Measurements from ENCODE around the gene EN2. TPM values are rescaled to one million over a fixed set of nuclear protein-coding genes. Genes with fewer than 3 reads are reported as not detected.

EN2 gene
- total RNA-seq: not detected
- long read RNA-seq, partial matches to known transcripts: 0 of 1 reads
- long read RNA-seq, other reads (novel, unspliced or antisense): 1 of 1 reads

GRCh38 chr7:155458111-155458877, at the start of gene EN2:
TSS of gene EN2 (plus strand) at chr7:155458129. CDS start at chr7:155458378, 249 bp downstream.
- intact Hi-C loops (cut with micrococcal nuclease): no loop called here

GRCh38 chr7:155408651-155409586, 49.0 kb upstream of the EN2 start:
- DNase-seq: no peak
- ATAC-seq: no peak
- intact Hi-C loops (cut with micrococcal nuclease): no loop called here

More at GRCh38 chr7:155458111-155458877, at the start of gene EN2:
- peak; percentile 45 for DNase-seq
- no peak for ATAC-seq

- intact Hi-C loops (cut with micrococcal nuclease): no loop called here
- ATAC-seq (no peak), DNase-seq (no peak)
Measured at GRCh38 chr7:155409980-155410379, 47.9 kb upstream of the EN2 start.

- intact Hi-C loops (cut with micrococcal nuclease): no loop called here
- no peak for DNase-seq
- no peak for ATAC-seq
Measured at GRCh38 chr7:155410431-155410830, 47.5 kb upstream of the EN2 start.

- intact Hi-C loops (cut with micrococcal nuclease): no loop called here
- DNase-seq (no peak), ATAC-seq (no peak)
Measured at GRCh38 chr7:155411718-155412415, 46.1 kb upstream of the EN2 start.

- ATAC-seq (peak; percentile 38), DNase-seq (peak; percentile 42)
- intact Hi-C loops (cut with micrococcal nuclease): no loop called here
Measured at GRCh38 chr7:155412416-155413253, 45.3 kb upstream of the EN2 start.

GRCh38 chr7:155414547-155415492, 43.1 kb upstream of the EN2 start:
- intact Hi-C loops (cut with micrococcal nuclease): no loop called here
- DNase-seq (no peak), ATAC-seq (no peak)

- intact Hi-C loops (cut with micrococcal nuclease): no loop called here
- DNase-seq: no peak
Measured at GRCh38 chr7:155416646-155417380, 41.1 kb upstream of the EN2 start.

GRCh38 chr7:155418304-155418703, 39.6 kb upstream of the EN2 start:
- intact Hi-C loops (cut with micrococcal nuclease): no loop called here
- no peak for DNase-seq
- no peak for ATAC-seq

More at GRCh38 chr7:155416646-155417380, 41.1 kb upstream of the EN2 start:
- no peak for ATAC-seq

- DNase-seq (no peak), ATAC-seq (no peak)
- intact Hi-C loops (cut with micrococcal nuclease): no loop called here
Measured at GRCh38 chr7:155418941-155419755, 38.8 kb upstream of the EN2 start.

GRCh38 chr7:155420116-155420515, 37.8 kb upstream of the EN2 start:
- ATAC-seq (no peak), DNase-seq (no peak)
- intact Hi-C loops (cut with micrococcal nuclease): no loop called here

GRCh38 chr7:155422151-155422550, 35.8 kb upstream of the EN2 start:
- DNase-seq (no peak), ATAC-seq (no peak)
- intact Hi-C loops (cut with micrococcal nuclease): no loop called here

- intact Hi-C loops (cut with micrococcal nuclease): no loop called here
- no peak for DNase-seq
- peak; percentile 44 for ATAC-seq
Measured at GRCh38 chr7:155422599-155423336, 35.2 kb upstream of the EN2 start.

- ATAC-seq (no peak), DNase-seq (no peak)
- intact Hi-C loops (cut with micrococcal nuclease): no loop called here
Measured at GRCh38 chr7:155423337-155424285, 34.3 kb upstream of the EN2 start.
